Endothelial cell of umbilical vein (primary cell): ENCODE results near the gene ETV3.

Experiments used
- CTCF ChIP-seq, 2 donors: IDR thresholded peaks; 1 replicate in 1 of 2; 2 replicates in 1 of 2; pipeline ENCODE4 v1.5.1; 2011; ENCODE audit warnings: low read length in 2 of 2, mild to moderate bottlenecking in 2 of 2, moderate library complexity in 2 of 2, control low read depth in 1 of 2, inconsistent platforms in 1 of 2, low read depth in 1 of 2; ENCODE audit not compliant: insufficient read depth in 1 of 2; ENCODE audit errors: extremely low read depth in 1 of 2
- EZH2 ChIP-seq: IDR thresholded peaks from 2 replicates; pipeline ENCODE4 v1.6.1; 2012; ENCODE audit warnings: borderline replicate concordance, low read depth, mild to moderate bottlenecking, moderate library complexity, low read length, inconsistent platforms; ENCODE audit not compliant: severe bottlenecking
- FOS ChIP-seq: IDR thresholded peaks from 2 replicates; pipeline ENCODE4 v1.6.1; 2011; ENCODE audit warnings: mild to moderate bottlenecking, low read length, moderate library complexity, borderline replicate concordance; ENCODE audit not compliant: insufficient read depth
- GATA2 ChIP-seq: IDR thresholded peaks from 2 replicates; pipeline ENCODE4 v1.7.0; 2011; ENCODE audit warnings: low read depth, mild to moderate bottlenecking, moderate library complexity, mixed read lengths, low read length; ENCODE audit not compliant: insufficient read length, insufficient read depth
- JUN ChIP-seq: IDR thresholded peaks from 2 replicates; pipeline ENCODE4 v1.6.1; 2011; ENCODE audit warnings: borderline replicate concordance, low read depth; ENCODE audit not compliant: insufficient read length, insufficient read depth
- MYC ChIP-seq: IDR thresholded peaks from one replicate; pipeline ENCODE4 v1.6.1; 2011; ENCODE audit warnings: mild to moderate bottlenecking, low read depth, low read length
- POLR2A ChIP-seq: IDR thresholded peaks from 2 replicates; pipeline ENCODE4 v1.6.1; 2012; ENCODE audit warnings: low read depth, mild to moderate bottlenecking, control low read depth, low read length
- POLR2AphosphoS5 ChIP-seq: IDR thresholded peaks from 2 replicates; pipeline ENCODE4 v1.6.1; 2012; ENCODE audit warnings: low read depth, mild to moderate bottlenecking, control low read depth, low read length, moderate library complexity; ENCODE audit not compliant: insufficient read depth
- TF ChIP-seq, protein P1 (sequence below): IDR thresholded peaks from 2 replicates; pipeline ENCODE4 v1.6.1; 2011; ENCODE audit not compliant: insufficient read depth, insufficient read length

- TF ChIP-seq POLR2AphosphoS5 (no peak), POLR2A (no peak), CTCF (IDR thresholded peaks at IDR 0.05; ENCODE audit: extremely low read depth in 1 of 2, insufficient read depth in 1 of 2, low read depth in 1 of 2, low read length in 2 of 2) (no peak), GATA2 (no peak), EZH2 (no peak), FOS (no peak), MYC (no peak), JUN (no peak)
- TF ChIP-seq, protein P1, sequence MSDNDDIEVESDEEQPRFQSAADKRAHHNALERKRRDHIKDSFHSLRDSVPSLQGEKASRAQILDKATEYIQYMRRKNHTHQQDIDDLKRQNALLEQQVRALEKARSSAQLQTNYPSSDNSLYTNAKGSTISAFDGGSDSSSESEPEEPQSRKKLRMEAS = no peak
These were observed 14.3 kb upstream of the ETV3 start for GRCh38 chr1:157152510-157152909.
